KMS-11 (cell line): ENCODE measurements around the gene LMX1A.

Experiments used
- H2AFZ ChIP-seq: fragments of 200-600 bp; sonication (generic); 2 replicates; pipeline ENCODE4 v1.6.1; 2016; ENCODE audit warnings: antibody characterized with exemption, mixed run types, low read depth
- H3K27ac ChIP-seq: fragments of 200-600 bp; sonication (generic); 2 replicates; pipeline ENCODE4 v1.6.1; 2016; ENCODE audit warnings: mild to moderate bottlenecking, mixed run types
- H3K27me3 ChIP-seq: fragments of 200-600 bp; sonication (generic); 2 replicates; pipeline ENCODE4 v1.6.1; 2017; ENCODE audit warnings: mild to moderate bottlenecking, low read depth, mixed run types, moderate library complexity; ENCODE audit not compliant: insufficient read depth
- H3K36me3 ChIP-seq: fragments of 200-600 bp; sonication (generic); 2 replicates; pipeline ENCODE4 v1.6.1; 2017; ENCODE audit warnings: mild to moderate bottlenecking, mixed run types; ENCODE audit not compliant: insufficient read depth
- H3K4me1 ChIP-seq: fragments of 200-600 bp; sonication (generic); 2 replicates; pipeline ENCODE4 v1.6.1; 2016; ENCODE audit warnings: mild to moderate bottlenecking, low read depth, mixed run types; ENCODE audit not compliant: poor library complexity, severe bottlenecking
- H3K4me2 ChIP-seq: fragments of 200-600 bp; sonication (generic); 2 replicates; pipeline ENCODE4 v1.7.0; 2016; ENCODE audit warnings: mild to moderate bottlenecking, mixed run types
- H3K4me3 ChIP-seq: fragments of 200-600 bp; sonication (generic); IDR thresholded peaks from 2 replicates; pipeline ENCODE4 v1.6.1; 2017; ENCODE audit warnings: low read depth, low read length, mixed read lengths; ENCODE audit not compliant: insufficient read depth
- H3K79me2 ChIP-seq: fragments of 200-600 bp; sonication (generic); 2 replicates; pipeline ENCODE4 v1.6.1; 2016; ENCODE audit warnings: low read depth, mixed run types; ENCODE audit not compliant: insufficient read depth
- H3K9ac ChIP-seq: fragments of 200-600 bp; sonication (generic); 2 replicates; pipeline ENCODE4 v1.6.1; 2016; ENCODE audit warnings: mild to moderate bottlenecking, mixed run types
- H4K20me1 ChIP-seq: fragments of 200-600 bp; sonication (generic); 2 replicates; pipeline ENCODE4 v1.6.1; 2016; ENCODE audit warnings: mild to moderate bottlenecking, mixed run types; ENCODE audit not compliant: insufficient read depth
- TF ChIP-seq, protein P1 (sequence below): fragments of 200-600 bp; sonication (generic); conservative IDR thresholded peaks from 2 replicates; pipeline ENCODE4 v1.6.1; 2017; ENCODE audit warnings: low read depth, mild to moderate bottlenecking, antibody characterized with exemption, low read length, moderate library complexity, mixed read lengths

Gene LMX1A

DNA sequence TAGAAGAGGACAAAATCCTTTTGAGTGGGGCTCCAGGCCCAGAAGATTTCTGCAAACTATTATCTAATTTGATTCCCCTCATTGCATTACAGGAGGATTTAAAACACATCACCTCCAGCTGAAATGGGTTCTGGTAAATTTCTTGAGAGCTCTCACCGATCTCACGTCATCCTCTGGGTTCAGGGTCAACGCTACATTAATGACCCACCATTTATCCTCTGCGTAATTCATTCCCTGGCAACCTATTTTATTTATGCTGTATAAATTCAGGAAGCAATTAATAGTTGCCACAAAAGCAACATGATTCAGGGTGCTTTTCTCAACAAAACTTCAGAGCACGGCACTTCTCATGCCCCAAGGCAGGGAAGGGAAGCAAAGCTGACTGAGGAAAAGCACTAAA is 38.9 kb downstream of the LMX1A start:
- Histone ChIP-seq H2AFZ (no peak overlapping the region), H3K27me3 (no peaks in the 10 kb centered on the region), H3K79me2 (no peaks in the 10 kb centered on the region), H3K36me3 (no peaks in the 10 kb centered on the region), H3K4me3 (no peak overlapping the region), H3K4me2 (no peak overlapping the region), H4K20me1 (no peaks in the 10 kb centered on the region), H3K9ac (no peak overlapping the region), H3K27ac (no peak overlapping the region), H3K4me1 (no peaks in the 10 kb centered on the region)
- TF ChIP-seq, protein P1, sequence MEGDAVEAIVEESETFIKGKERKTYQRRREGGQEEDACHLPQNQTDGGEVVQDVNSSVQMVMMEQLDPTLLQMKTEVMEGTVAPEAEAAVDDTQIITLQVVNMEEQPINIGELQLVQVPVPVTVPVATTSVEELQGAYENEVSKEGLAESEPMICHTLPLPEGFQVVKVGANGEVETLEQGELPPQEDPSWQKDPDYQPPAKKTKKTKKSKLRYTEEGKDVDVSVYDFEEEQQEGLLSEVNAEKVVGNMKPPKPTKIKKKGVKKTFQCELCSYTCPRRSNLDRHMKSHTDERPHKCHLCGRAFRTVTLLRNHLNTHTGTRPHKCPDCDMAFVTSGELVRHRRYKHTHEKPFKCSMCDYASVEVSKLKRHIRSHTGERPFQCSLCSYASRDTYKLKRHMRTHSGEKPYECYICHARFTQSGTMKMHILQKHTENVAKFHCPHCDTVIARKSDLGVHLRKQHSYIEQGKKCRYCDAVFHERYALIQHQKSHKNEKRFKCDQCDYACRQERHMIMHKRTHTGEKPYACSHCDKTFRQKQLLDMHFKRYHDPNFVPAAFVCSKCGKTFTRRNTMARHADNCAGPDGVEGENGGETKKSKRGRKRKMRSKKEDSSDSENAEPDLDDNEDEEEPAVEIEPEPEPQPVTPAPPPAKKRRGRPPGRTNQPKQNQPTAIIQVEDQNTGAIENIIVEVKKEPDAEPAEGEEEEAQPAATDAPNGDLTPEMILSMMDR, result no peak

DNA sequence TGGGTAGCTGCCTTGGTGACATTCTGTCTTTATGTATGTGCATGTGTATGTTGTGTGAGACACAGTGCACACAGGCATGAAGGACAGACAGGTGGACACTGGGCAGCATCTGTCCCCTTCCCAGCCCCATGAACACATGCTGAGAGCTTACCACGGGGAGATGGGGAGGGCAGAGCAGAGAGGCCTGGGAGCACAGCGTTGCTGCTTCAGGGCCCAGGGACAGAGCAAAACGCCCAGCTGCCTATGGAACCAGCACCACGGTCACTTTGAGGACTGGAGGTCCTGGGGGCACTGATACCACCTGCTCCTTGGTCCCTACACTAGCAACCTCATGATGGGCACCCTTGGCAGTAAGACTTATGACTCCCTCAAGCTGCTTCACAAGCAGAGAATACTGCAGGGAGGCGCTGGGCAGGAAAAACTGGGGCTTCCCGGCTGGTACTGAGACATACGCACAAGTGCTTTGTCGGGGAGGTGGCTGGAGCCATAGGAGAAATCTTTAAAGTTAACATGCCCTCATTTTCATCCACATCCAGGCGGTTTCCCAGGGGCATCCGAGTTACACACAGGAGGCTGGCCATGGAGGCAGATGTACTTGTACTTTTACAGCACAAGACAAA is 40.3 kb downstream of the LMX1A start:
- Histone ChIP-seq H3K36me3 (no peaks in the 10 kb centered on the region), H3K27me3 (no peaks in the 10 kb centered on the region), H3K9ac (no peak overlapping the region), H3K79me2 (no peaks in the 10 kb centered on the region), H3K27ac (no peak overlapping the region), H4K20me1 (no peaks in the 10 kb centered on the region), H2AFZ (no peak overlapping the region), H3K4me3 (no peak overlapping the region), H3K4me1 (no peaks in the 10 kb centered on the region), H3K4me2 (no peak overlapping the region)
- TF ChIP-seq, protein P1, result no peak

GRCh38 chr1:165315481-165315880 is 41.0 kb downstream of the LMX1A start:
- no peaks in the 10 kb centered on the region for H3K79me2 ChIP-seq
- H3K27me3 ChIP-seq, result no peaks in the 10 kb centered on the region
- no peak overlapping the region for H3K27ac ChIP-seq
- H2AFZ ChIP-seq, result no peak overlapping the region
- no peak overlapping the region for H3K9ac ChIP-seq
- H3K4me2 ChIP-seq, result no peak overlapping the region
- H4K20me1 ChIP-seq, result no peaks in the 10 kb centered on the region
- no peaks in the 10 kb centered on the region for H3K4me1 ChIP-seq
- TF ChIP-seq, protein P1, result no peak
- H3K36me3 ChIP-seq, result no peaks in the 10 kb centered on the region
- H3K4me3 ChIP-seq, result no peak overlapping the region

DNA sequence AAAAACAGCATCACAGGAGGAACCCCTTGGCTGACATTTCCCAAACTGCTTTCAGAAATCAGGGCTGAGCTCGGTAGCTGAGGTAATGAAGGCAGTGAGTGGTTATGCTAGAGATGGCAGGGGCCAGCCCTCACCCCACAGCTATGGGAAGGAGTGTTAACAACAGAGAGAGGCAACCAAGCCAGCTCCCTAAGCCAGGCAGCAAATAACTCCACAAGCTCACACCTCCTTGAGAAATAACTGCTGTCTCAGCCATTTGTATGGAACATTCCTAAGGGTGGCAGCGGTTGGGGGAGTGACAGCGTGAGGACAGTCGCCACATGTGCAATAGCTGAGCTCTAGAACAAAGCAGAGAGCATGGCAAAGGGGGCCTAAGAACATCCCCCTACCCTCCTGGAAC is 42.6 kb downstream of the LMX1A start:
- TF ChIP-seq, protein P1, result no peak
- no peaks in the 10 kb centered on the region for H4K20me1 ChIP-seq
- H3K9ac ChIP-seq, result no peak overlapping the region
- H3K4me1 ChIP-seq, result no peaks in the 10 kb centered on the region
- H3K4me2 ChIP-seq, result no peak overlapping the region
- no peak overlapping the region for H2AFZ ChIP-seq
- no peaks in the 10 kb centered on the region for H3K36me3 ChIP-seq
- H3K27ac ChIP-seq, result no peak overlapping the region
- H3K4me3 ChIP-seq, result no peak overlapping the region
- no peaks in the 10 kb centered on the region for H3K79me2 ChIP-seq
- H3K27me3 ChIP-seq, result no peaks in the 10 kb centered on the region
